Activated CD4-positive, alpha-beta T cell treated with anti-CD3 and anti-CD28 coated beads for 1 hour (primary cell): ENCODE measurements around the gene TRRAP.

ENCODE experiments used
- DNase-seq: peaks from one replicate; pipeline ENCODE4 v3.0.0-alpha.2; 2020

Gene TRRAP

GRCh38 chr7:99011706-99012404, 133.5 kb downstream of the TRRAP start:
- DNase-seq, result no peak

DNA sequence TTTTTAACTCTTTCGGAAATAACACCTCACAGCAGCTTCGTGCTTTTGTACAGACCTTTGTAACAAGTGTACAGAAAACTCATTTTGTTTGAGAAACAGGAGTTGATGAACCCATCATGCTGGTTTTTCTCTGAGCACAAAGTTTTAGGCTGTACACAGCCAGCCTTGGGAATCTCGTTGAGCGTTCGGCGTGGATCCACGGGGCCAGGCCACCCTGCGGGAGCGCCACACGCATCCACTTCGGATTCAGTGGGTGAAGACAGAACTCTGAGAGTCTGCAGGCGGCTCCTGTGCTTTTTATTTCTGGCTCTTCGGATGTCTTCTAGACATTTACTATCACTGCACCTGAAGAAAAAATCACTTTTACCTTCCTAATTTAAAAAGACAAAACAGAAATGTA, 134.4 kb downstream of the TRRAP start:
- no peak for DNase-seq

DNA sequence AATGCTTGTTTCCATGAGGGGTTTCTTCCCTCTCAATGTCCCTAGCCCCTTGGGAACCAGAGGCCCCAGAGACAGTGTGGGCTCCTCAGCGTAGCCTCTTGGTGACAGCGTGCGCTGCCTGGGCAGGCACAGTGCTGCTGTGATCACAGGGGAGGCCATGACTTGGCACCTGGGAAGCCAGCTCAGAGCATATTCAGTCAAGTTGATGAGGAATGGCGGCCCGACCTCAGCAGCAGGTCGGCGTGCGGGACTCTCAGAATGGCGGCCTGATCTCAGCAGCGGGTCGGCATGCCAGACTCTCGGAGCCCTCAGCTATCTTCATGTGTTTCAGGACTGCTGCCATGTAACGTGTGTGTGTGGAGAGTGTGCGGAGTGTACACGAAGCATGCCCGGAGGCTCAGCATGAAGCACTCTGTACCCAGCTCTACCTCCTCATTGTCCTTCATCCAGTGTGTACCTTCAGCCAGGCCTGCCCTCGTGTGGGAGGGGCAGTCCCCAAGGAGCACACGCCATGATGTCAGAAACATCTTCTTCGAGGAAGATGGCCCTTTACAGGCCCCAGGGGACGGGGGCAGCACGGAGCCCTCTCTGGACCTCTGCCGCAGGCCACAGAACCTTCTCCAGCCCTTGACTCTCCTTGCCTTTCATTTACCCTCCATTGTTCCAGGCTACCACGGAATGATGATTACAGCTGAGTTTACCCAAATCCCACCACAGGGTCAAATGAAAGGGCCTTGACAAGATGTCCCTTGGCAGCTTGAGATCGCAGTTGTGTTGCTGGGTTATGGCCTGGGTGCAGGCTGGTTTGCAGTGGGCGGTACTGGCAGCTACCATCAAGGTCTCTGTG, 135.2 kb downstream of the TRRAP start:
- no peak for DNase-seq

DNA sequence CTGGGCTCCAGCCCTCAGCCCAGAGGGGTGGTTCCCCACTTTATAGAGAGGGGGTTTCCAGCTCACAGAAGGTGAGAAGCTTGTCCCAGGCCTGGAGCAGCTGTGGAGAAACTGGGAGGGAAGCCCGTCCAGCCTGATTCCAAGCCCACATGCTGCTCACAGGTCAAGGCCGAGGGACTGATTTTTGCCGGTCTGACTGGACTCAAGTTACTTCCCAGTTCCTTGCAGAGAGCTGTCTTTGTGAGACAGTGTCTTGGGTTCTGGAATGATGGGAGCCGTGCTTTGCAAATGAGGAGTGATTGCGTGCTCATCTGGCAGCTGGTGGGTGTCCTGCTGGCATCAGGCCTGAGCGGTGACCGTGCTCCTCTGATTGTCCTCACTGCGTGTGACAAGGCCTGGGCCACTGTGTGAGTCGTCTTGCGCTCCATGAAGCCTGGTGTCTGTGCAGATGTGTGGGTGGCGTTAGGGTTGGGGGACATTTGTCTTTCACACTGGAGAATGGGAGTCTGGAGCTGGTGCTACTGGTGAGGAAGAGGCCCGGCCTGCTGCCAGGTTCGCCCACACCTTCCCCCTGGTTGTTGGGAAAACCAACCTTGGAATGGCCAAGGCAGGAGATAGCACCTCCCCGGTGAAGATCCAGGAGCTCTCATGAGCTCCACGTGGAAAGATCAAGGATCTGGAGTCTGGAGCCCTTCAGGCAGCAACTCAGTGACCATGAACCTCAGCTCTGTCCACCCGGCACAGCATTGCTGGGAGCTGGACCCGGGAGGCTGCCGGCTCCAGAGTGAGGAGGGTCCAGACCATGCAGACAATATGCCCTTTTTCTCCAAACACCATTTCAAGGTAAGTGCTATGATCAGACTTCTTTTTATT, 136.0 kb downstream of the TRRAP start:
- no peak for DNase-seq

GRCh38 chr7:99016196-99016595, 137.9 kb downstream of the TRRAP start:
- DNase-seq, result no peak

- no peak for DNase-seq
These were observed 141.4 kb downstream of the TRRAP start for GRCh38 chr7:99019523-99020412.

GRCh38 chr7:99020413-99020715, 142.0 kb downstream of the TRRAP start:
- DNase-seq, result no peak

GRCh38 chr7:99021941-99022560, 143.7 kb downstream of the TRRAP start:
- DNase-seq, result no peak

DNA sequence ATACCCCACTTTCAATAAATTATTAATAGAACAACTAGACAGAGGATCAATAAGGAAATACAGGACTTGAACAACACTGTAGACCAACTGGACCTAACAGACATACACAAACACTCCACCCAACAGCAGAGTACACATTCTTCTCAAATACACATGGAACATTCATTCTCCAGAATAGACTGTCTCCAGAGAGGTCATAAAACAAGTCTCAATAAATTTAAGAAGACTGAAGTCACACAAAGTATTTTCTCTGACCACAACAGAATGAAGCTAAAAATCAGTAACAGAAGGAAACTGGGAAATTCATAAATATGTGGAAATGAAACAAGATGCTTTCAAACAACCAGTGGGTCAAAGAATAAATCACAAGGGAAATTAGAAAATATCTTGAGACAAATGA, 145.7 kb downstream of the TRRAP start:
- no peak for DNase-seq

GRCh38 chr7:99027241-99027640, 148.9 kb downstream of the TRRAP start:
- no peak for DNase-seq

DNA sequence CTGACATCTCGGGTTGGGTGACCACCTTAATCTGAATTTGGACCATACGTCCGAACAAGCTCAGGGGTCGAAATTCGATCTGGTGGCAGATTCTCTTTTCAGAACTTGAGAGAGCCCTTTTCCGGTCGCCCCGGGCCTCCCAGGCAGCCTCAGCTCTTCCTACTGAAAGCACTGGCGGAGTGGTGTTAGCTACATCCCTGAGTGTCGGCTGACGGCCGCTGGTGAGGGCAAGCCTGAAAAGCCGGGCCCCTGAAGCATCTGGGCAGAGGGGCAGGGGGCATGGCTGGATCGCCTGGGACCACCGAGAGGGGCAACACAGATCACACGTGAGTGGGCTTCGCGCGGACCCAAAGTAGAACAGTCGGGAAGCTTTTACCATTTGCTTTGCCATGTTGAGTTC, 149.5 kb downstream of the TRRAP start:
- DNase-seq, result no peak

- no peak for DNase-seq
These were observed 150.1 kb downstream of the TRRAP start for GRCh38 chr7:99028261-99028973.

DNA sequence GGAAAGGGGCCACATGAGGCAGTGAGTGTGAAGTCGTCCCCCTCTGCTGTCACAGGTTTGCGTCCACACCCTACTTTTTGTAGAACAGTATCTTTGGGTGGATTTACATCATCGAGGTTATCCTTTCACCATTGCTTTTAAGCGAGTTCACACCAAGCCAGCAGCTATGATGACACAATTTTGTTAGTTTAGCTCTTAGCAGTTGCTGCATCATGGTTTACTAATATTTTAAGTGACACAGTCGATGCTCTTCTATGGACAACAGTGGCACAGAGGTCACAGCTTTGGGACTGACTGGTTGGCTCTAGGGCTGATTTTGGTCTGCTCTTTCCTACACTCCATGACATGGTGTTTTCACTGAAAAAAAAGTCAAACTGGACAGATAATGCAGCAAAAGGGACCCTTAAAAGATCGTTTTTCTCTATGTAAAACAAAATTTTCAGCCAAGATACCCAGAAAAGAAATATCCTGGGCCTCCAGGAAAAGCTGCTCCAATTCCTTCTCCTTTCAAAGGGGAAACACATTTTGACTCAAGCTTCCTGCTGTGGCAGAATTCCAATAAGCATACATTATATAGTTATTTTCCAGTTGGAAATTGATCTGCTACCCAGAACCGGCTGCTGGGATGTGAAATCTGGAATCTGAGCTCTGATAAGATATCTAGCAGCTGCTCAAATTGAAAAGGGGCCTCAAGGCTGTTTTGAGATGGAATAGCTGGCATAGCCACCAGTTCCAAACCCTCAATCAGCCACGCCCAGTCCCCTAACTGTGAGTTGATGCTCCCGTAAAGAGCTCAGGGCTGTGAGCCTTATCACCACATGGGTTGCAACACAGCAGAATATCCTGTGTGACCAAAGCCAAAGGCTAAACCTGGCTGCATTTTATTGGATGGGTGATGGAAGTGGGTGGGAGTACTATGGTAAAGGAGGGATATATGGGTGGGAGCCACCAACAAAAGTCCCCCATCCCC, 151.4 kb downstream of the TRRAP start:
- no peak for DNase-seq

GRCh38 chr7:99030457-99030856, 152.1 kb downstream of the TRRAP start:
- DNase-seq, result no peak

DNA sequence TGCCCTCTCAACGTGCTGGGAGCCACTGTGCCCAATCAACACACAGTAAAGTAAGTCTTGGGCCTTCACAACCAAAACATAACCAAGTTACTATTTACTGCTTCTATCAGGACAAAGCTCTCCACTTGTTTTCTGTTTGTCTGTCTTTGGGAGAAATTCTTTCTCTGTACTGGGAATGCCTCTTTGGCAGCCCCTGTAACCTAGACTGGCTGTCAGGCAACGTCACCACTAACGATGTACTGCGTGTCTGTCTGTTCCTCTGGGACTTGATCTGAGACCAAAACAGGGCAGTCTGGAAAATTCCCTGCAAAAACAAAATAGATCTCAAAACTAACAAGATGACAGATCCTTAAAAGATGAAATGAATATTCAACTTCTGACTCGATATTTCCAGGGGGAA, 152.6 kb downstream of the TRRAP start:
- DNase-seq, result no peak

DNA sequence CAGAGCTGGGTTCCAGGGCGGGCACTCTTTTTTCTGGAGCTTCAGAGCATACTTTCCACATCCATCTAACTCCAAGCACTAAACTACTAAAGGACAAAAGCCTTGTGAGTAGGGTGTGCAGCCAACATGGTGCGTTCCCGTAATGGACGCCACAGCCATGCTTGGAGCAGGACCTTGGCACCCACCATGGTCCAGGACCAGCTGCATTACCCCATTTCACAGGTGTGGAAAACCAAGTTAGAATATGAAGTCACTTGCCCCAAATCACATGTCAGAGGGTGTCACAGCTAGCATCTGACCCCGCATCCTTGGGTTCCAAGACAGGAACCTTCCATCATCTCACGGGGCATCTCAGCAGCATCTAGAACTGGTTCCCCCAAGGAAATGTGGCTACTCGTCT, 153.2 kb downstream of the TRRAP start:
- DNase-seq, result no peak

GRCh38 chr7:99032928-99033327, 154.6 kb downstream of the TRRAP start:
- DNase-seq, result no peak

DNA sequence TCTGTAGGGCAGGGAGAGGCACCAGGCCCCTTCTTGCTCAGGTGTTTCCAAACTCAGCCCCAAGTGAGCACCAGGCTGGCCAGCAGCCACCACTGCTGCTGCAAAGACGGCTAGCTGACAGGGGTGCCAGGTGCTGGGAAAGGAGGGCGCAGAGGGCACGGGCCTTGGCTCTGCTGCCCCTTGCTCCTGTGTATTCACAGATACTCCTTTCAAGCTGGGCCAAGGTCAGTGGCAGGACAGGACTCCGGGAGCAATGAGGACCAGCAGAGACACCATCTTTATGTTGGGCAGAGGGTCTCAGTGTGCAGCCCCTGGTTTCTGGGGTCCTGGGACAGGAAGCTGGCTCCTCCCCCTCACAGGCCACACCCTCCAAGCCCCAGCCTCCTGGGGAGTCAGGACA, 155.4 kb downstream of the TRRAP start:
- DNase-seq, result no peak

DNA sequence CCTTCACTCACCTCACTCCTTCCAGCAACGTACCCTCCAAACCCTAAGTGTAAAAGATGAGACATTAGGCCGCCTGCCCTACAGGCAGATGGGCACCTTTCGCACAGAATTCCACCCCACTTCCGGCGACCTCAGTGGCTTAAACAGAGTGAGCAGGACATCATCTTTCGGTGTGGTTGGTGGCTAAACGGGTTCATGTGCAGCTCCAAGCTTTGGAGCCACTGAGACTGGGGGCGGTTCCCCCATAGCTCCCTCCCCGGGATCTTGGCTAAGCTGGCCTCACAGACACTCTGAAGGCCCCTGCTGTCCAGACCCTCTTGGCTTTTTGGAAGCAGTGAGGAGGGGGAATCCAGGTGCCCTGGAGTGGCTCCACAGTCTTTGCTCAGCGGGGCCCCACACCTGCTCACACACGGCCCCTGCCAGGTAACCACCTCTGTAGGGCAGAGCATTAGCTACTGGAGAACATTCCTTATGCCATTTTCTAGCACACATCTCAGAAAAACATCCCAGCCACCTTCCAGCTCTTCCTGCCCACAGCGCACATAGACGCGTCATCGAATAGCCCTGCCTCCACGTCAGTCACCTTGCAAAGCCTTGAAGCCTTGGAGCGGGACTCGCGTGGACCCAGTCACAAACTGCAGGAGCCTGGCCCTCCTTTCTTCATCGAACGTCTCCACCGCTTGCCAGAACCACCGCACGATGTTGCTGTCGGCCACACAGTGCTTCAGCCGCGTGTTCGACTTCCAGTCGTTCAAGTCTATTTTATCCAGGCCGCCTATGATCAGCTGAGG, 156.8 kb downstream of the TRRAP start:
- DNase-seq, result no peak
